PC-3 (cell line): ENCODE results near the gene PLAA. TPM values are rescaled to one million over a fixed set of nuclear protein-coding genes. Genes with fewer than 3 reads are reported as not detected.

ENCODE experiments used
- ATAC-seq: fragments of 200-7000 bp; cut with Tn5 transposase; 2 replicates; pipeline ENCODE4 v1.9.1; 2020; ENCODE audit warnings: mild to moderate bottlenecking, moderate library complexity
- BruUV-seq: library from RNA; stranded (reverse); fragments of 400-500 nt; replicated peaks from 2 replicates; lab custom pipeline; 2021; lab: Mats Ljungman, UMichigan
- CTCF ChIA-PET: fragments of 300-600 bp; sonication (Branson Sonifier 250); formaldehyde crosslinking; loops from one replicate; lab custom pipeline; 2022; ENCODE audit warnings: antibody characterized with exemption; lab: Charles Lee
- POLR2A ChIA-PET: fragments of 300-600 bp; sonication (Branson Sonifier 250); formaldehyde crosslinking; loops from one replicate; lab custom pipeline; 2022; ENCODE audit warnings: antibody characterized with exemption; ENCODE audit not compliant: unreplicated experiment; lab: Charles Lee
- DNase-seq: peaks from one replicate; pipeline ENCODE4 v3.0.0-alpha.2; 2015
- H2AFZ ChIP-seq: fragments of 300-600 bp; sonication (generic); 2 replicates; pipeline ENCODE4 v1.6.0; 2016; ENCODE audit warnings: antibody characterized with exemption, low read length
- H3F3A ChIP-seq: fragments of 300-600 bp; sonication (generic); one replicate; pipeline ENCODE4 v1.6.0; 2017; ENCODE audit warnings: antibody characterized with exemption, low read length, control low read depth, mild to moderate bottlenecking; ENCODE audit not compliant: unreplicated experiment
- H3K27ac ChIP-seq: fragments of 300-600 bp; sonication (generic); 2 replicates; pipeline ENCODE4 v1.5.1; 2016; ENCODE audit warnings: mild to moderate bottlenecking, low read length
- H3K27me3 ChIP-seq: fragments of 300-600 bp; sonication (generic); 2 replicates; pipeline ENCODE4 v1.6.1; 2016; ENCODE audit warnings: low read length, mixed read lengths
- H3K36me3 ChIP-seq: fragments of 300-600 bp; sonication (generic); 2 replicates; pipeline ENCODE4 v1.6.1; 2016; ENCODE audit warnings: low read depth, mixed run types, low read length, mixed read lengths
- H3K4me1 ChIP-seq: fragments of 300-600 bp; sonication (generic); 2 replicates; pipeline ENCODE4 v1.5.1; 2016; ENCODE audit warnings: low read length; ENCODE audit not compliant: insufficient read depth
- H3K4me2 ChIP-seq: fragments of 300-600 bp; sonication (generic); 2 replicates; pipeline ENCODE4 v1.6.0; 2016; ENCODE audit warnings: low read length
- H3K4me3 ChIP-seq: fragments of 300-600 bp; sonication (generic); 2 replicates; pipeline ENCODE4 v1.5.1; 2016; ENCODE audit warnings: mild to moderate bottlenecking, low read length, mixed read lengths
- H3K79me2 ChIP-seq: fragments of 300-600 bp; sonication (generic); 2 replicates; pipeline ENCODE4 v1.6.1; 2017; ENCODE audit warnings: low read length, mixed read lengths
- H3K9ac ChIP-seq: fragments of 300-600 bp; sonication (generic); 2 replicates; pipeline ENCODE4 v1.6.0; 2016; ENCODE audit warnings: mild to moderate bottlenecking, low read length
- H3K9me2 ChIP-seq: fragments of 300-600 bp; sonication (generic); replicated peaks from 2 replicates; pipeline ENCODE4 v1.6.1; 2016; ENCODE audit warnings: mixed run types, low read length, mixed read lengths
- H3K9me3 ChIP-seq: fragments of 300-600 bp; sonication (generic); 2 replicates; pipeline ENCODE4 v1.6.1; 2016; ENCODE audit warnings: low read length, mixed read lengths
- H4K20me1 ChIP-seq: fragments of 300-600 bp; sonication (generic); 2 replicates; pipeline ENCODE4 v1.6.1; 2016; ENCODE audit warnings: low read length, mixed read lengths
- CTCF ChIP-seq: fragments of 300-600 bp; sonication (generic); conservative IDR thresholded peaks from 2 replicates; pipeline ENCODE4 v1.5.1; 2017; ENCODE audit warnings: antibody characterized with exemption, low read depth, mild to moderate bottlenecking, low read length
- EZH2 ChIP-seq: fragments of 300-600 bp; sonication (generic); IDR thresholded peaks from one replicate; pipeline ENCODE4 v1.6.1; 2017; ENCODE audit warnings: antibody characterized with exemption, mild to moderate bottlenecking, low read length; ENCODE audit not compliant: unreplicated experiment
- EZH2phosphoT487 ChIP-seq: fragments of 300-600 bp; sonication (generic); IDR thresholded peaks from 2 replicates; pipeline ENCODE4 v1.6.1; 2018; ENCODE audit warnings: mild to moderate bottlenecking, antibody characterized with exemption, low read length, borderline replicate concordance
- intact Hi-C: fragments of 100-400 bp; cut with micrococcal nuclease; formaldehyde crosslinking; loops from 2 replicates; pipeline ENCODE4 v1.9.0; 2023
- total RNA-seq: library from RNA; depleted of rRNA; stranded (reverse); fragments of >200 nt; gene quantifications from 2 replicates; pipeline ENCODE4 v1.2.3, GENCODE V29; 2014

PLAA gene
- total RNA-seq, 1 experiment from 2014 or later = 34.6 TPM

- no peaks in the 10 kb centered on the region for H3K36me3 ChIP-seq
- H3K79me2 ChIP-seq = 0 out of 2 replicates have a peak, but pooled peaks cover 4% of the 10 kb centered on the region
- no peaks in the 10 kb centered on the region for H3K27me3 ChIP-seq
- no peaks in the 10 kb centered on the region for H3K9me2 ChIP-seq
- H3K9ac ChIP-seq = no peak overlapping the region
- no peaks in the 10 kb centered on the region for H4K20me1 ChIP-seq
- H2AFZ ChIP-seq = no peak overlapping the region
- intact Hi-C loops = loop anchor here (10.0 kb wide), 1 partner anchor 229 kb away; no protein-coding TSS in a partner anchor
- no peaks in the 10 kb centered on the region for H3F3A ChIP-seq
- no peak for TF ChIP-seq EZH2
- no peak for TF ChIP-seq EZH2phosphoT487
- TF ChIP-seq CTCF = no peak
- ATAC-seq = no peak
- ChIA-PET CTCF (no interaction called here), POLR2A (no interaction called here)
- no peak for DNase-seq
- no peak overlapping the region for H3K4me3 ChIP-seq
- BruUV-seq = no TSS peak
- H3K4me2 ChIP-seq = no peak overlapping the region
- no peaks in the 10 kb centered on the region for H3K4me1 ChIP-seq
- no peaks in the 10 kb centered on the region for H3K9me3 ChIP-seq
- H3K27ac ChIP-seq = no peak overlapping the region
These were observed 26.9 kb upstream of the PLAA start for GRCh38 chr9:26973989-26974388.

- Histone ChIP-seq H4K20me1 (no peaks in the 10 kb centered on the region), H3K9ac (no peak overlapping the region), H2AFZ (no peak overlapping the region), H3K79me2 (0 out of 2 replicates have a peak, but pooled peaks cover 4% of the 10 kb centered on the region), H3K4me1 (no peaks in the 10 kb centered on the region), H3K4me3 (no peak overlapping the region), H3K27ac (no peak overlapping the region), H3F3A (no peaks in the 10 kb centered on the region), H3K36me3 (no peaks in the 10 kb centered on the region), H3K27me3 (no peaks in the 10 kb centered on the region), H3K9me2 (no peaks in the 10 kb centered on the region), H3K9me3 (no peaks in the 10 kb centered on the region), H3K4me2 (no peak overlapping the region)
- BruUV-seq = no TSS peak
- no peak for TF ChIP-seq EZH2
- no peak for TF ChIP-seq EZH2phosphoT487
- no peak for TF ChIP-seq CTCF
- ATAC-seq = no peak
- ChIA-PET POLR2A (no interaction called here), CTCF (no interaction called here)
- intact Hi-C loops = loop anchor here (10.0 kb wide), 1 partner anchor 227 kb away; no protein-coding TSS in a partner anchor
- DNase-seq = no peak
These were observed 24.7 kb upstream of the PLAA start for GRCh38 chr9:26971721-26972120.

GRCh38 chr9:26956860-26957233, 9.8 kb upstream of the PLAA start:
- Histone ChIP-seq H3K79me2 (0 out of 2 replicates have a peak, but pooled peaks cover 12% of the 10 kb centered on the region), H3K36me3 (no peaks in the 10 kb centered on the region), H3K9me2 (no peaks in the 10 kb centered on the region), H3K4me1 (peaks cover 14% of the 10 kb centered on the region), H3K4me3 (peak overlapping the region; percentile 80), H4K20me1 (no peaks in the 10 kb centered on the region), H3K27ac (no peak overlapping the region), H3F3A (no peaks in the 10 kb centered on the region), H3K4me2 (peak overlapping the region; percentile 90), H2AFZ (peak overlapping the region; percentile 94), H3K9ac (peak overlapping the region; percentile 86), H3K9me3 (no peaks in the 10 kb centered on the region), H3K27me3 (no peaks in the 10 kb centered on the region)
- intact Hi-C loops = loop anchor here (1.0 kb wide), 1 partner anchor 10 kb away; the partner anchor contains the start of gene PLAA
- CTCF ChIA-PET = no interaction called here
- POLR2A ChIA-PET = no interaction called here
- DNase-seq (no peak), ATAC-seq (no peak; the same call in 1 of the 2 replicates)
- no peak for TF ChIP-seq EZH2
- TF ChIP-seq EZH2phosphoT487 = no peak
- no peak for TF ChIP-seq CTCF
- BruUV-seq = no TSS peak
